Ammon's horn (tissue), 1 donor: Measurements from ENCODE around the gene KDM4F.

Experiments
- DNase-seq: peaks from one replicate; pipeline ENCODE4 v3.0.0-alpha.2; 2016; ENCODE audit warnings: low spot score

Gene KDM4F

GRCh38 chr11:95091663-95092180, 42.5 kb downstream of the KDM4F start:
- DNase-seq, result no peak

- no peak for DNase-seq
Observed at GRCh38 chr11:95092549-95093324, 43.5 kb downstream of the KDM4F start.

GRCh38 chr11:95093548-95093947, 44.3 kb downstream of the KDM4F start:
- DNase-seq, result no peak

- no peak for DNase-seq
Observed at GRCh38 chr11:95095858-95096587, 46.8 kb downstream of the KDM4F start.

GRCh38 chr11:95097209-95097608, 48.0 kb downstream of the KDM4F start:
- DNase-seq, result no peak

- no peak for DNase-seq
Observed at GRCh38 chr11:95098826-95099225, 49.6 kb downstream of the KDM4F start.

GRCh38 chr11:95100191-95100648, 51.0 kb downstream of the KDM4F start:
- DNase-seq, result no peak
